ENCODE data around the gene SETD3.
"Not testable (repeated sequence)": the region's sequence is repeated elsewhere in the genome, so short reads cannot be mapped to it uniquely, and the experiment has no call there.

SETD3 gene

GRCh38 chr14:99377951-99378350, 102.7 kb downstream of the SETD3 start:
- no peak for FAIRE-seq

GRCh38 chr14:99374964-99375363, 105.7 kb downstream of the SETD3 start:
- DNase-seq (ENCODE audit: insufficient read length, low spot score) (no peak), FAIRE-seq (no peak)

More at GRCh38 chr14:99377951-99378350, 102.7 kb downstream of the SETD3 start:
- DNase-seq (ENCODE audit: insufficient read length, low spot score) = no peak

- FAIRE-seq (no peak), DNase-seq (ENCODE audit: insufficient read length, low spot score) (no peak)
Measured at GRCh38 chr14:99363616-99364290, 116.9 kb downstream of the SETD3 start.

- DNase-seq (ENCODE audit: insufficient read length, low spot score) (no peak), FAIRE-seq (no peak)
Measured at GRCh38 chr14:99363051-99363450, 117.6 kb downstream of the SETD3 start.

GRCh38 chr14:99361596-99362215, 119.0 kb downstream of the SETD3 start:
- FAIRE-seq = no peak

GRCh38 chr14:99360774-99361595, 119.7 kb downstream of the SETD3 start:
- DNase-seq (ENCODE audit: insufficient read length, low spot score) (no peak), FAIRE-seq (no peak)

More at GRCh38 chr14:99361596-99362215, 119.0 kb downstream of the SETD3 start:
- DNase-seq (ENCODE audit: insufficient read length, low spot score) = no peak

- DNase-seq (ENCODE audit: insufficient read length, low spot score) (no peak), FAIRE-seq (no peak)
Measured at GRCh38 chr14:99359906-99360305, 120.8 kb downstream of the SETD3 start.

GRCh38 chr14:99357916-99358390, 122.7 kb downstream of the SETD3 start:
- FAIRE-seq (no peak), DNase-seq (ENCODE audit: insufficient read length, low spot score) (no peak)

GRCh38 chr14:99357151-99357915, 123.3 kb downstream of the SETD3 start:
- FAIRE-seq (no peak), DNase-seq (ENCODE audit: insufficient read length, low spot score) (no peak)

- FAIRE-seq = no peak
- DNase-seq (ENCODE audit: insufficient read length, low spot score) = no peak
Measured at GRCh38 chr14:99356031-99356608, 124.5 kb downstream of the SETD3 start.

- no peak for FAIRE-seq
- DNase-seq (ENCODE audit: insufficient read length, low spot score) = no peak
Measured at GRCh38 chr14:99354166-99354875, 126.3 kb downstream of the SETD3 start.

- FAIRE-seq (no peak), DNase-seq (ENCODE audit: insufficient read length, low spot score) (no peak)
Measured at GRCh38 chr14:99352688-99353280, 127.9 kb downstream of the SETD3 start.

GRCh38 chr14:99351166-99352007, 129.3 kb downstream of the SETD3 start:
- FAIRE-seq = no peak
- DNase-seq (ENCODE audit: insufficient read length, low spot score) = no peak

GRCh38 chr14:99350751-99351150, 129.9 kb downstream of the SETD3 start:
- no peak for FAIRE-seq
- no peak for DNase-seq (ENCODE audit: insufficient read length, low spot score)

- FAIRE-seq (no peak), DNase-seq (ENCODE audit: insufficient read length, low spot score) (no peak)
Measured at GRCh38 chr14:99349721-99350495, 130.8 kb downstream of the SETD3 start.

- DNase-seq (ENCODE audit: insufficient read length, low spot score) (no peak), FAIRE-seq (no peak)
Measured at GRCh38 chr14:99348816-99349614, 131.6 kb downstream of the SETD3 start.

- not testable (repeated sequence) for FAIRE-seq; DNase-seq (ENCODE audit: insufficient read length, low spot score)
Measured at GRCh38 chr14:99348231-99348630, 132.4 kb downstream of the SETD3 start.
